CD4-positive, alpha-beta T cell (primary cell): Measurements from ENCODE around the gene OBI1. TPM values are rescaled to one million over a fixed set of nuclear protein-coding genes. Genes with fewer than 3 reads are reported as not detected.

Experiments used
- ATAC-seq: fragments of 200-7000 bp; cut with Tn5 transposase; one replicate; pipeline ENCODE4 v1.10.0; 2022; ENCODE audit warnings: mild to moderate bottlenecking; ENCODE audit not compliant: poor library complexity
- CTCF ChIA-PET: fragments of 350-600 bp; sonication (Branson Sonifier 250); formaldehyde crosslinking; loops from one replicate; lab custom pipeline; 2021; ENCODE audit warnings: antibody characterized with exemption, inconsistent platforms; lab: Charles Lee
- POLR2A ChIA-PET: fragments of 350-600 bp; sonication (Branson Sonifier 250); formaldehyde crosslinking; loops from one replicate; lab custom pipeline; 2021; ENCODE audit warnings: antibody characterized with exemption, inconsistent platforms; lab: Charles Lee
- DNase-seq, 14 experiments: peaks; one replicate each; pipeline ENCODE4 v3.0.0-alpha.2; 2013 to 2020; ENCODE audit warnings: mixed read lengths in 2 of 14
- H3K27ac ChIP-seq, 2 donors: one replicate each; pipeline versions ENCODE4 v1.5.1 to v1.7.0; 2013; ENCODE audit warnings: low read length in 2 of 2, low read depth in 1 of 2, mild to moderate bottlenecking in 1 of 2
- H3K27me3 ChIP-seq, 2 experiments: 1 replicate in 1 of 2; 2 replicates in 1 of 2; pipeline versions ENCODE4 v1.6.1 to v1.7.0; 2013; ENCODE audit warnings: low read length in 2 of 2, control low read depth in 1 of 2, mild to moderate bottlenecking in 1 of 2, moderate library complexity in 1 of 2; ENCODE audit not compliant: insufficient read depth in 2 of 2, control insufficient read depth in 1 of 2
- H3K36me3 ChIP-seq: one replicate; pipeline ENCODE4 v1.6.1; 2013; ENCODE audit warnings: low read length, control low read depth; ENCODE audit not compliant: insufficient read depth
- H3K4me1 ChIP-seq: one replicate; pipeline ENCODE4 v1.6.1; 2013; ENCODE audit warnings: low read length, control low read depth; ENCODE audit not compliant: insufficient read depth
- H3K4me3 ChIP-seq: one replicate; pipeline ENCODE4 v1.5.1; 2013; ENCODE audit warnings: mild to moderate bottlenecking, low read length, moderate library complexity
- H3K9me3 ChIP-seq, 2 experiments: 1 replicate in 1 of 2; 2 replicates in 1 of 2; pipeline versions ENCODE4 v1.6.1 to v1.7.0; 2013; ENCODE audit warnings: low read length in 2 of 2, mild to moderate bottlenecking in 2 of 2, control low read depth in 1 of 2, moderate library complexity in 1 of 2; ENCODE audit not compliant: control insufficient read depth in 1 of 2, insufficient read depth in 1 of 2
- H3K27ac Mint-ChIP-seq: one replicate; pipeline ENCODE4 v1.8.0; 2020; ENCODE audit warnings: mixed read lengths
- H3K27me3 Mint-ChIP-seq: one replicate; pipeline ENCODE4 v1.8.0; 2021; ENCODE audit warnings: mixed read lengths
- H3K36me3 Mint-ChIP-seq: one replicate; pipeline ENCODE4 v1.8.0; 2021; ENCODE audit warnings: low read depth, mixed read lengths
- H3K4me1 Mint-ChIP-seq: one replicate; pipeline ENCODE4 v1.8.0; 2021; ENCODE audit warnings: low read depth, mixed read lengths
- H3K4me3 Mint-ChIP-seq: one replicate; pipeline ENCODE4 v1.8.0; 2020; ENCODE audit warnings: mild to moderate bottlenecking, mixed read lengths
- H3K9me3 Mint-ChIP-seq: one replicate; pipeline ENCODE4 v1.8.0; 2020; ENCODE audit warnings: mixed read lengths
- intact Hi-C, 2 experiments: fragments of 100-400 bp; cut with DNase I in 1 of 2; cut with micrococcal nuclease in 1 of 2; formaldehyde crosslinking; loops; one replicate each; pipeline versions ENCODE4 v1.15.1 to v1.9.0; 2023 to 2025; cut with DNase I, micrococcal nuclease
- total RNA-seq, 174 experiments: library from RNA in 2 of 174; stranded (reverse) in 2 of 174; gene quantifications; one replicate each; pipeline ENCODE4 v1.2.3 and lab custom pipeline; 2021 to 2026
- TF ChIP-seq, protein P1 (sequence below): fragments of 200-600 bp; IDR thresholded peaks from one replicate; pipeline ENCODE4 v1.8.0; 2022; ENCODE audit warnings: antibody characterized with exemption, mild to moderate bottlenecking

OBI1 gene
- total RNA-seq, 2 experiments from 2014 or later, result 2.6 TPM

DNA sequence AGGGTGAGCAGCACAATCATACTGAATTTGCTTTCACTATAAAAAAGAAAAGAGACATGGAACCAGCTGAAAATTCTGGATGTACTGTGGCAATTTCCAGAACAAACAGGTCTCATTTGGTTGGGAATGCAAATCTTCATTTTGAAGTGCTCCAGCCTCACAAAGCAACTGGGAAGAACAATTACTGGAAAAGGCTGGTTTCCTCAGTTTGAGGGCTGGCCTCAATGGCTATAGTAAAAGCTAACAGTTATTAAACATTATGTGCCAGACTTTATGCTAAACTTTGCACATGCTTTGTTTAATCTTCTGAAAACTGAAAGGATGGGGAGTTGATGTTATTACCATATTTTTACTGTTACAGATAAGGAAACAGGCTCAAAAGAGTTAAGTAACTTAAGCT lies 3.0 kb downstream of the OBI1 start:
- Histone ChIP-seq H3K27ac (no peak overlapping the region), H3K9me3 (no peaks in the 10 kb centered on the region), H3K27me3 (no peaks in the 10 kb centered on the region), H3K36me3 (no peaks in the 10 kb centered on the region), H3K4me3 (no peak overlapping the region), H3K4me1 (peaks cover 14% of the 10 kb centered on the region)
- H3K36me3 Mint-ChIP-seq, result peaks cover 36% of the 10 kb centered on the region
- peaks cover 49% of the 10 kb centered on the region for H3K4me1 Mint-ChIP-seq
- H3K27me3 Mint-ChIP-seq, result no peaks in the 10 kb centered on the region
- H3K4me3 Mint-ChIP-seq, result peak overlapping the region; percentile 38
- H3K9me3 Mint-ChIP-seq, result no peaks in the 10 kb centered on the region
- DNase-seq, result no peak
- no peak overlapping the region for H3K27ac Mint-ChIP-seq
- POLR2A ChIA-PET, result interaction anchor here (0.7 kb wide), 1 partner anchor 751 kb away, joined by 4 read pairs; no protein-coding TSS in a partner anchor
- no peak for ATAC-seq
- TF ChIP-seq, protein P1, sequence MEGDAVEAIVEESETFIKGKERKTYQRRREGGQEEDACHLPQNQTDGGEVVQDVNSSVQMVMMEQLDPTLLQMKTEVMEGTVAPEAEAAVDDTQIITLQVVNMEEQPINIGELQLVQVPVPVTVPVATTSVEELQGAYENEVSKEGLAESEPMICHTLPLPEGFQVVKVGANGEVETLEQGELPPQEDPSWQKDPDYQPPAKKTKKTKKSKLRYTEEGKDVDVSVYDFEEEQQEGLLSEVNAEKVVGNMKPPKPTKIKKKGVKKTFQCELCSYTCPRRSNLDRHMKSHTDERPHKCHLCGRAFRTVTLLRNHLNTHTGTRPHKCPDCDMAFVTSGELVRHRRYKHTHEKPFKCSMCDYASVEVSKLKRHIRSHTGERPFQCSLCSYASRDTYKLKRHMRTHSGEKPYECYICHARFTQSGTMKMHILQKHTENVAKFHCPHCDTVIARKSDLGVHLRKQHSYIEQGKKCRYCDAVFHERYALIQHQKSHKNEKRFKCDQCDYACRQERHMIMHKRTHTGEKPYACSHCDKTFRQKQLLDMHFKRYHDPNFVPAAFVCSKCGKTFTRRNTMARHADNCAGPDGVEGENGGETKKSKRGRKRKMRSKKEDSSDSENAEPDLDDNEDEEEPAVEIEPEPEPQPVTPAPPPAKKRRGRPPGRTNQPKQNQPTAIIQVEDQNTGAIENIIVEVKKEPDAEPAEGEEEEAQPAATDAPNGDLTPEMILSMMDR, result no peak
- intact Hi-C loops, result loop anchor here (5.0 to 10.0 kb wide), 6 partner anchors 49 to 1329 kb away; partner anchors contain the start of genes MYCBP2 (in 1 of the 2), RBM26 (in 1 of the 2) and SLAIN1 (in 1 of the 2)
- CTCF ChIA-PET, result no interaction called here

DNA sequence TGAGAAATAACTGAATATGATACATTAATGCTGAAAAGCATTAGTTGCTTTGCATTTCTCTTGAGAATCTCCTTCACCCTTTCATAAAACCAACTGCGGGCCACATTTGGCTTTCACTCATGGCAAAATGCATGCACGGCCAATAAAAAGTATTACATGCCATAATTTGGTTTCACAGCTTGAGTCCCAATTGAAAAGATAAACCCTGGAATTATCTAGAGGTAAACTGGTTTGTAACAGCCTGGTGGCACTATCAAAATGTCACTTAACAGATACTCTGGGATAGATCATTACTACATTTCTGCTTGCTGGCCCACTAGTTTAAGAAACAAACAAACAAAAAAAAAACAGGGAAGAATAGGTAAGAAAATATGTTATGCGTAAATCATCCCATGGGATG lies 3.9 kb downstream of the OBI1 start:
- Histone ChIP-seq H3K4me3 (no peak overlapping the region), H3K36me3 (no peaks in the 10 kb centered on the region), H3K4me1 (peaks cover 16% of the 10 kb centered on the region), H3K27ac (no peak overlapping the region), H3K27me3 (no peaks in the 10 kb centered on the region), H3K9me3 (no peaks in the 10 kb centered on the region)
- intact Hi-C loops, result loop anchor here (5.0 to 10.0 kb wide), 6 partner anchors 48 to 1328 kb away; partner anchors contain the start of genes MYCBP2 (in 1 of the 2), RBM26 (in 1 of the 2) and SLAIN1 (in 1 of the 2)
- ChIA-PET POLR2A (interaction anchor here (0.7 kb wide), 1 partner anchor 751 kb away, joined by 4 read pairs; no protein-coding TSS in a partner anchor), CTCF (no interaction called here)
- no peaks in the 10 kb centered on the region for H3K27me3 Mint-ChIP-seq
- no peak for ATAC-seq
- TF ChIP-seq, protein P1, result no peak
- DNase-seq, result no peak
- H3K9me3 Mint-ChIP-seq, result no peaks in the 10 kb centered on the region
- H3K27ac Mint-ChIP-seq, result no peak overlapping the region
- H3K4me3 Mint-ChIP-seq, result peak overlapping the region; percentile 42
- H3K36me3 Mint-ChIP-seq, result peaks cover 35% of the 10 kb centered on the region
- H3K4me1 Mint-ChIP-seq, result peaks cover 42% of the 10 kb centered on the region

DNA sequence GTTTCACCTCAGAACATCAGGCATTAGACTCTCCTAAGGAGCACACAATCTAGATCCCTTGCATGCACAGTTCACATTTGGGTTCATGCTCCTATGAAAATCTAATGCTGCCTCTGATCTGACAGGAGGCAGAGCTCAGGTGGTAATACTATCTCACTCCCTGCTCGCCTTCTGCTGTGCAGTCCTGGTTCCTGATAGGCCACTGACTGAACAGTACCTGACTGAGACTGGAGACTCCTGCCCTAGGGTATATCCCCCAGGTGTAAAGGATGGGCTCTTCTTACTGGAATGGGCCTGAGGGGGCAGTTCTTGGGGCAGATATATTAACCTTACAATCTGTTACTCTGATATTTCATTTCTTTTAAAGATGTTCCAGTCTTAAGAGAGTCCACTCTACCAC lies 6.3 kb downstream of the OBI1 start:
- POLR2A ChIA-PET, result no interaction called here
- no peaks in the 10 kb centered on the region for H3K36me3 ChIP-seq
- Mint-ChIP-seq H3K9me3 (no peaks in the 10 kb centered on the region), H3K4me3 (no peak overlapping the region), H3K4me1 (peaks cover 26% of the 10 kb centered on the region), H3K27me3 (no peaks in the 10 kb centered on the region), H3K36me3 (peaks cover 13% of the 10 kb centered on the region), H3K27ac (no peak overlapping the region)
- ATAC-seq, result no peak
- CTCF ChIA-PET, result interaction anchor here (1.1 kb wide), 1 partner anchor 16 kb away, joined by 4 read pairs; no protein-coding TSS in a partner anchor
- H3K27me3 ChIP-seq, result no peaks in the 10 kb centered on the region
- TF ChIP-seq, protein P1, result no peak
- no peak overlapping the region for H3K4me3 ChIP-seq
- H3K27ac ChIP-seq, result no peak overlapping the region
- intact Hi-C loops, result loop anchor here (10.0 kb wide), 3 partner anchors 742 to 1308 kb away; partner anchors contain the start of gene SLAIN1 (in 1 of the 2)
- peaks cover 13% of the 10 kb centered on the region for H3K4me1 ChIP-seq
- no peak for DNase-seq
- H3K9me3 ChIP-seq, result no peaks in the 10 kb centered on the region
